A549 (cell line): ENCODE data around the gene LARGE1. TPM values are rescaled to one million over a fixed set of nuclear protein-coding genes. Genes with fewer than 3 reads are reported as not detected.

Experiments used
- ATAC-seq, 2 experiments: fragments of 200-7000 bp in 1 of 2; fragments of >200 bp in 1 of 2; cut with Nextera tagmentation in 1 of 2; cut with Tn5 transposase in 1 of 2; 3 replicates each; pipeline versions ENCODE4 v1.8.0 to v1.9.1; 2018 to 2020; ENCODE audit warnings: mild to moderate bottlenecking in 1 of 2, moderate library complexity in 1 of 2
- CTCF ChIA-PET: fragments of 300-600 bp; sonication (Branson Sonifier 250); formaldehyde crosslinking; extraction: SDS; loops from one replicate; lab custom pipeline; 2021; ENCODE audit warnings: antibody characterized with exemption, inconsistent platforms; lab: Yijun Ruan, JAX
- POLR2A ChIA-PET: fragments of 350-600 bp; formaldehyde crosslinking; extraction: SDS; loops from one replicate; lab custom pipeline; 2021; ENCODE audit warnings: antibody characterized with exemption, inconsistent platforms; lab: Yijun Ruan, JAX
- DNase-seq, 2 experiments: peaks; one replicate each; pipeline versions ENCODE4 v3.0.0 to v3.0.0-alpha.2; 2011 to 2016; ENCODE audit warnings: low read depth in 1 of 2, low spot score in 1 of 2
- FAIRE-seq: peaks from 2 replicates; lab custom pipeline; 2011; peaks lifted over from hg19 to GRCh38; lab: Jason Lieb, UNC
- H3K27ac ChIP-seq, 2 experiments: fragments of >200 bp; sonication (Bioruptor Twin); formaldehyde crosslinking; 3 replicates each; pipeline ENCODE4 v1.5.1; 2016 to 2017
- H3K4me1 ChIP-seq: fragments of >200 bp; sonication (Bioruptor Twin); formaldehyde crosslinking; 3 replicates; pipeline ENCODE4 v1.6.1; 2016
- H3K4me2 ChIP-seq: fragments of >200 bp; sonication (Bioruptor Twin); formaldehyde crosslinking; 3 replicates; pipeline ENCODE4 v1.6.1; 2016
- H3K4me3 ChIP-seq: fragments of >200 bp; sonication (Bioruptor Twin); formaldehyde crosslinking; 3 replicates; pipeline ENCODE4 v1.5.1; 2016
- H3K9me3 ChIP-seq: fragments of >200 bp; sonication (Bioruptor Twin); formaldehyde crosslinking; 3 replicates; pipeline ENCODE4 v1.6.1; 2016
- ATOH8 ChIP-seq: fragments of 250-450 bp; sonication (Bioruptor Pico); IDR thresholded peaks from 2 replicates; pipeline ENCODE4 v1.5.0; 2020; ENCODE audit warnings: low read depth, mild to moderate bottlenecking, moderate library complexity
- BHLHE40 ChIP-seq: IDR thresholded peaks from 2 replicates; pipeline ENCODE4 v1.6.1; 2012; ENCODE audit warnings: low read depth, low read length, inconsistent platforms
- CBX2 ChIP-seq: fragments of 200-600 bp; sonication (generic); IDR thresholded peaks from 2 replicates; pipeline ENCODE4 v1.6.1; 2016; ENCODE audit warnings: low read depth, mild to moderate bottlenecking, borderline replicate concordance
- CHD2 ChIP-seq: fragments of 150-350 bp; IDR thresholded peaks from 2 replicates; pipeline ENCODE4 v1.6.1; 2014; ENCODE audit warnings: low read length; ENCODE audit not compliant: partially characterized antibody
- EHF ChIP-seq: fragments of 250-450 bp; sonication (Bioruptor Pico); IDR thresholded peaks from 2 replicates; pipeline ENCODE4 v1.5.0; 2020; ENCODE audit warnings: mild to moderate bottlenecking
- EP300 ChIP-seq, 2 experiments: fragments of >200 bp; sonication (Bioruptor Twin); formaldehyde crosslinking; IDR thresholded peaks; 2 replicates in 1 of 2; 3 replicates in 1 of 2; pipeline ENCODE4 v1.6.1; 2016 to 2017
- GATA3 ChIP-seq: IDR thresholded peaks from 2 replicates; pipeline ENCODE4 v1.6.1; 2012; ENCODE audit warnings: borderline replicate concordance
- HEYL ChIP-seq: fragments of 250-450 bp; sonication (Bioruptor Pico); IDR thresholded peaks from 2 replicates; pipeline ENCODE4 v1.8.0; 2021; ENCODE audit warnings: mild to moderate bottlenecking, moderate library complexity
- HMGXB4 ChIP-seq: fragments of 250-450 bp; sonication (Bioruptor Pico); IDR thresholded peaks from 2 replicates; pipeline ENCODE4 v1.5.0; 2021; ENCODE audit warnings: mild to moderate bottlenecking, moderate library complexity, borderline replicate concordance
- HOXA7 ChIP-seq: fragments of 250-450 bp; sonication (Bioruptor Pico); IDR thresholded peaks from 2 replicates; pipeline ENCODE4 v1.5.0; 2020; ENCODE audit warnings: mild to moderate bottlenecking, moderate library complexity
- HOXB5 ChIP-seq: fragments of 250-450 bp; sonication (Bioruptor Pico); IDR thresholded peaks from 2 replicates; pipeline ENCODE4 v1.5.0; 2020; ENCODE audit warnings: mild to moderate bottlenecking, moderate library complexity
- MAZ ChIP-seq: fragments of 150-350 bp; IDR thresholded peaks from 2 replicates; pipeline ENCODE4 v1.6.1; 2014; ENCODE audit warnings: antibody characterized with exemption, low read depth, low read length, borderline replicate concordance
- RCOR1 ChIP-seq: fragments of 150-350 bp; IDR thresholded peaks from 2 replicates; pipeline ENCODE4 v1.6.1; 2014; ENCODE audit warnings: antibody characterized with exemption, low read length, low read depth
- REST ChIP-seq: fragments of 200-600 bp; sonication (generic); IDR thresholded peaks from 2 replicates; pipeline ENCODE4 v1.6.1; 2016; ENCODE audit warnings: antibody characterized with exemption, mild to moderate bottlenecking, moderate library complexity
- SMC3 ChIP-seq: fragments of >200 bp; sonication (Bioruptor Twin); formaldehyde crosslinking; IDR thresholded peaks from 3 replicates; pipeline ENCODE4 v1.6.1; 2018; ENCODE audit warnings: inconsistent platforms
- SREBF2 ChIP-seq: fragments of 450-650 bp; IDR thresholded peaks from 2 replicates; pipeline ENCODE4 v1.6.1; 2014; ENCODE audit warnings: mild to moderate bottlenecking, moderate library complexity
- TFCP2L1 ChIP-seq: fragments of 250-450 bp; sonication (Bioruptor Pico); IDR thresholded peaks from 2 replicates; pipeline ENCODE4 v1.5.0; 2021; ENCODE audit warnings: mild to moderate bottlenecking
- USF2 ChIP-seq: fragments of 450-650 bp; IDR thresholded peaks from 2 replicates; pipeline ENCODE4 v1.6.1; 2014; ENCODE audit warnings: antibody characterized with exemption
- ZSCAN20 ChIP-seq: fragments of 250-450 bp; sonication (Bioruptor Pico); IDR thresholded peaks from 2 replicates; pipeline ENCODE4 v1.8.0; 2022; ENCODE audit warnings: mild to moderate bottlenecking, moderate library complexity
- WGBS: methylation state at CpG from one replicate; pipeline ENCODE4 v1.1.6; 2017; ENCODE audit errors: missing lambda C conversion rate; 5-methylcytosine and 5-hydroxymethylcytosine counted together
- polyA plus RNA-seq, 4 experiments: library from polyadenylated mRNA; depleted of rRNA in 3 of 4; stranded (reverse); fragments of >200 nt; fragmentation: RNase III in 1 of 4; extraction: RNeasy Plus Mini Kit Qiagen cat#74134 plus additional on column Dnase treatment in 1 of 4; gene quantifications; 2 replicates in 3 of 4; 3 replicates in 1 of 4; pipeline ENCODE4 v1.2.3, GENCODE V29; 2011 to 2017

Gene LARGE1
- polyA plus RNA-seq, 2 of the 4 experiments (the other 2 are of a cell fraction): 2.7 to 5.8 TPM

GRCh38 chr22:33853200-33854097 lies 66.8 kb downstream of the LARGE1 start:
- peak; percentile 39 to 42 for DNase-seq
- CTCF ChIA-PET: no interaction called here
- FAIRE-seq: no peak
- WGBS: 34% methylated on average over 9 of the region's 9 CpGs
- POLR2A ChIA-PET: interaction anchor here (0.6 to 0.7 kb wide), 2 partner anchors 177 to 328 kb away, joined by 3 to 5 read pairs; no protein-coding TSS in a partner anchor
- peak overlapping the region; percentile 97 for H3K4me2 ChIP-seq
- ATAC-seq: peak; percentile 92 to 93
- H3K4me3 ChIP-seq: peak overlapping the region; percentile 35
- H3K27ac ChIP-seq: peak overlapping the region; percentile 81 to 85
- TF ChIP-seq ZSCAN20 (CRISPR knock-in tag): no peak
- TF ChIP-seq TFCP2L1 (CRISPR knock-in tag): no peak
- TF ChIP-seq EHF: no peak
- TF ChIP-seq RCOR1: no peak
- TF ChIP-seq MAZ: no peak
- no peak for TF ChIP-seq CBX2
- no peak for TF ChIP-seq HOXB5
- no peak for TF ChIP-seq HMGXB4 (CRISPR knock-in tag)
- TF ChIP-seq GATA3: no peak
- TF ChIP-seq SMC3: no peak
- no peak for TF ChIP-seq CHD2
- no peak for TF ChIP-seq SREBF2
- no peak for TF ChIP-seq BHLHE40
- TF ChIP-seq REST: no peak
- no peak for TF ChIP-seq ATOH8 (CRISPR knock-in tag)
- no peak for TF ChIP-seq USF2
- no peak for TF ChIP-seq HOXA7 (CRISPR knock-in tag)
- no peak for TF ChIP-seq EP300 (IDR thresholded peaks at IDR 0.05)
- no peak for TF ChIP-seq HEYL
- no peaks in the 10 kb centered on the region for H3K4me1 ChIP-seq
- no peaks in the 10 kb centered on the region for H3K9me3 ChIP-seq
